ENCODE results near the gene FBXO36. TPM values are rescaled to one million over a fixed set of nuclear protein-coding genes. Genes with fewer than 3 reads are reported as not detected.

The FBXO36 gene
- total and polyA plus RNA-seq, 2 of the 8 experiments (the other 6 are each of a cell fraction or from before 2014, with no cell fraction given) = 3.4 TPM

GRCh38 chr2:229971298-229971790 is 49.0 kb downstream of the FBXO36 start (continued):
- TF ChIP-seq, protein P1, sequence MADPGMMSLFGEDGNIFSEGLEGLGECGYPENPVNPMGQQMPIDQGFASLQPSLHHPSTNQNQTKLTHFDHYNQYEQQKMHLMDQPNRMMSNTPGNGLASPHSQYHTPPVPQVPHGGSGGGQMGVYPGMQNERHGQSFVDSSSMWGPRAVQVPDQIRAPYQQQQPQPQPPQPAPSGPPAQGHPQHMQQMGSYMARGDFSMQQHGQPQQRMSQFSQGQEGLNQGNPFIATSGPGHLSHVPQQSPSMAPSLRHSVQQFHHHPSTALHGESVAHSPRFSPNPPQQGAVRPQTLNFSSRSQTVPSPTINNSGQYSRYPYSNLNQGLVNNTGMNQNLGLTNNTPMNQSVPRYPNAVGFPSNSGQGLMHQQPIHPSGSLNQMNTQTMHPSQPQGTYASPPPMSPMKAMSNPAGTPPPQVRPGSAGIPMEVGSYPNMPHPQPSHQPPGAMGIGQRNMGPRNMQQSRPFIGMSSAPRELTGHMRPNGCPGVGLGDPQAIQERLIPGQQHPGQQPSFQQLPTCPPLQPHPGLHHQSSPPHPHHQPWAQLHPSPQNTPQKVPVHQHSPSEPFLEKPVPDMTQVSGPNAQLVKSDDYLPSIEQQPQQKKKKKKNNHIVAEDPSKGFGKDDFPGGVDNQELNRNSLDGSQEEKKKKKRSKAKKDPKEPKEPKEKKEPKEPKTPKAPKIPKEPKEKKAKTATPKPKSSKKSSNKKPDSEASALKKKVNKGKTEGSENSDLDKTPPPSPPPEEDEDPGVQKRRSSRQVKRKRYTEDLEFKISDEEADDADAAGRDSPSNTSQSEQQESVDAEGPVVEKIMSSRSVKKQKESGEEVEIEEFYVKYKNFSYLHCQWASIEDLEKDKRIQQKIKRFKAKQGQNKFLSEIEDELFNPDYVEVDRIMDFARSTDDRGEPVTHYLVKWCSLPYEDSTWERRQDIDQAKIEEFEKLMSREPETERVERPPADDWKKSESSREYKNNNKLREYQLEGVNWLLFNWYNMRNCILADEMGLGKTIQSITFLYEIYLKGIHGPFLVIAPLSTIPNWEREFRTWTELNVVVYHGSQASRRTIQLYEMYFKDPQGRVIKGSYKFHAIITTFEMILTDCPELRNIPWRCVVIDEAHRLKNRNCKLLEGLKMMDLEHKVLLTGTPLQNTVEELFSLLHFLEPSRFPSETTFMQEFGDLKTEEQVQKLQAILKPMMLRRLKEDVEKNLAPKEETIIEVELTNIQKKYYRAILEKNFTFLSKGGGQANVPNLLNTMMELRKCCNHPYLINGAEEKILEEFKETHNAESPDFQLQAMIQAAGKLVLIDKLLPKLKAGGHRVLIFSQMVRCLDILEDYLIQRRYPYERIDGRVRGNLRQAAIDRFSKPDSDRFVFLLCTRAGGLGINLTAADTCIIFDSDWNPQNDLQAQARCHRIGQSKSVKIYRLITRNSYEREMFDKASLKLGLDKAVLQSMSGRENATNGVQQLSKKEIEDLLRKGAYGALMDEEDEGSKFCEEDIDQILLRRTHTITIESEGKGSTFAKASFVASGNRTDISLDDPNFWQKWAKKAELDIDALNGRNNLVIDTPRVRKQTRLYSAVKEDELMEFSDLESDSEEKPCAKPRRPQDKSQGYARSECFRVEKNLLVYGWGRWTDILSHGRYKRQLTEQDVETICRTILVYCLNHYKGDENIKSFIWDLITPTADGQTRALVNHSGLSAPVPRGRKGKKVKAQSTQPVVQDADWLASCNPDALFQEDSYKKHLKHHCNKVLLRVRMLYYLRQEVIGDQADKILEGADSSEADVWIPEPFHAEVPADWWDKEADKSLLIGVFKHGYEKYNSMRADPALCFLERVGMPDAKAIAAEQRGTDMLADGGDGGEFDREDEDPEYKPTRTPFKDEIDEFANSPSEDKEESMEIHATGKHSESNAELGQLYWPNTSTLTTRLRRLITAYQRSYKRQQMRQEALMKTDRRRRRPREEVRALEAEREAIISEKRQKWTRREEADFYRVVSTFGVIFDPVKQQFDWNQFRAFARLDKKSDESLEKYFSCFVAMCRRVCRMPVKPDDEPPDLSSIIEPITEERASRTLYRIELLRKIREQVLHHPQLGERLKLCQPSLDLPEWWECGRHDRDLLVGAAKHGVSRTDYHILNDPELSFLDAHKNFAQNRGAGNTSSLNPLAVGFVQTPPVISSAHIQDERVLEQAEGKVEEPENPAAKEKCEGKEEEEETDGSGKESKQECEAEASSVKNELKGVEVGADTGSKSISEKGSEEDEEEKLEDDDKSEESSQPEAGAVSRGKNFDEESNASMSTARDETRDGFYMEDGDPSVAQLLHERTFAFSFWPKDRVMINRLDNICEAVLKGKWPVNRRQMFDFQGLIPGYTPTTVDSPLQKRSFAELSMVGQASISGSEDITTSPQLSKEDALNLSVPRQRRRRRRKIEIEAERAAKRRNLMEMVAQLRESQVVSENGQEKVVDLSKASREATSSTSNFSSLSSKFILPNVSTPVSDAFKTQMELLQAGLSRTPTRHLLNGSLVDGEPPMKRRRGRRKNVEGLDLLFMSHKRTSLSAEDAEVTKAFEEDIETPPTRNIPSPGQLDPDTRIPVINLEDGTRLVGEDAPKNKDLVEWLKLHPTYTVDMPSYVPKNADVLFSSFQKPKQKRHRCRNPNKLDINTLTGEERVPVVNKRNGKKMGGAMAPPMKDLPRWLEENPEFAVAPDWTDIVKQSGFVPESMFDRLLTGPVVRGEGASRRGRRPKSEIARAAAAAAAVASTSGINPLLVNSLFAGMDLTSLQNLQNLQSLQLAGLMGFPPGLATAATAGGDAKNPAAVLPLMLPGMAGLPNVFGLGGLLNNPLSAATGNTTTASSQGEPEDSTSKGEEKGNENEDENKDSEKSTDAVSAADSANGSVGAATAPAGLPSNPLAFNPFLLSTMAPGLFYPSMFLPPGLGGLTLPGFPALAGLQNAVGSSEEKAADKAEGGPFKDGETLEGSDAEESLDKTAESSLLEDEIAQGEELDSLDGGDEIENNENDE (IDR thresholded peaks at IDR 0.05; ENCODE audit: insufficient replicate concordance, low read length) = no peak
- no peak for TF ChIP-seq TEAD4 (IDR thresholded peaks at IDR 0.05; ENCODE audit: low read depth, low read length)
- TF ChIP-seq SUZ12 (IDR thresholded peaks at IDR 0.05; ENCODE audit: low read length) = no peak
- no peak for TF ChIP-seq CTBP2 (IDR thresholded peaks at IDR 0.05; ENCODE audit: borderline replicate concordance, insufficient read depth, insufficient read length, low read length)
